Mucosa of descending colon (tissue), 3 donors: Measurements from ENCODE around the gene EXOC6B. TPM values are rescaled to one million over a fixed set of nuclear protein-coding genes. Genes with fewer than 3 reads are reported as not detected.

ENCODE experiments used
- ATAC-seq: fragments of 200-7000 bp; cut with Tn5 transposase; one replicate; pipeline ENCODE4 v1.9.1; 2020; ENCODE audit warnings: mild to moderate bottlenecking, moderate library complexity
- DNase-seq, 3 donors: peaks; one replicate each; pipeline ENCODE4 v3.0.0-alpha.2; 2020
- H3K36me3 ChIP-seq: fragments of 200-600 bp; one replicate; pipeline ENCODE4 v1.8.0; 2021; ENCODE audit warnings: low read depth, mild to moderate bottlenecking
- H3K4me1 ChIP-seq: fragments of 200-600 bp; one replicate; pipeline ENCODE4 v1.8.0; 2021; ENCODE audit warnings: low read depth, mild to moderate bottlenecking
- H3K4me3 ChIP-seq: fragments of 200-600 bp; one replicate; pipeline ENCODE4 v1.8.0; 2021; ENCODE audit warnings: mild to moderate bottlenecking
- H3K9me3 ChIP-seq: fragments of 200-600 bp; one replicate; pipeline ENCODE4 v1.8.0; 2021; ENCODE audit warnings: mild to moderate bottlenecking
- CTCF ChIP-seq: fragments of 200-600 bp; IDR thresholded peaks from one replicate; pipeline ENCODE4 v1.8.0; 2022; ENCODE audit warnings: antibody characterized with exemption, mild to moderate bottlenecking
- intact Hi-C, 2 donors: fragments of 100-400 bp; cut with DNase I in 1 of 2; cut with micrococcal nuclease in 1 of 2; formaldehyde crosslinking; loops; one replicate each; pipeline versions ENCODE4 v1.11.0 to v1.11.1; 2022; cut with DNase I, micrococcal nuclease
- total RNA-seq, 3 donors: library from RNA; stranded (reverse); fragmentation: NEBNext Ultra II Directional in 2 of 3; extraction: Animal tissue kit (Norgen Biotek cat#: 25700) in 2 of 3; gene quantifications; one replicate each; pipeline versions ENCODE4 v1.2.1 to v1.2.4, GENCODE V29; 2021 to 2023
- donor health status: DM: no; HTN: no; CAD: no; lungs with moderate emphysema.
- donor health status: DM: no; HTN: no; CAD: no.
- donor health status: DM: no; HTN: yes; CAD: no.

Gene EXOC6B
- total RNA-seq, 3 donors from 2014 or later = 19.4 to 52.4 (median 28.8) TPM

DNA sequence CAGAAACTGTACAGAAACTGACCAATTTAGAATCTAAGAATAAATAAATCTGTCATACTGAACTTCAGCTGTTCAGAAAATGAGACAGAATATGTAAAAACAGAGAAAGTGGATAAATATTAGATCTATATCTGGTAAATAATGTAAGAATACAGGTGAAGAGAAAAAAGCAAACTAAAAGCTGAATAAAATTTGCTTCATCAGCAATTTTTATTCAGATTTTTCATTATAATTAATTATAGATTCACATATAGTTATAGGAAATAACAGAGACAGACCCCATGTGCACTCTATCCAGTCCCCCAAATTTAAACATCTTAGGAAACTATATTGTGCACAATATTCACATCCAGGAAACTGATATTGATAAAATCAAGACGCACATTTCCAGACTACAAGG lies 299.2 kb downstream of the EXOC6B start:
- DNase-seq (no peak), ATAC-seq (no peak)
- no peak for TF ChIP-seq CTCF
- Histone ChIP-seq H3K36me3 (no peaks in the 10 kb centered on the region), H3K9me3 (no peaks in the 10 kb centered on the region), H3K4me3 (no peak overlapping the region), H3K4me1 (no peaks in the 10 kb centered on the region)
- intact Hi-C loops = no loop called here

DNA sequence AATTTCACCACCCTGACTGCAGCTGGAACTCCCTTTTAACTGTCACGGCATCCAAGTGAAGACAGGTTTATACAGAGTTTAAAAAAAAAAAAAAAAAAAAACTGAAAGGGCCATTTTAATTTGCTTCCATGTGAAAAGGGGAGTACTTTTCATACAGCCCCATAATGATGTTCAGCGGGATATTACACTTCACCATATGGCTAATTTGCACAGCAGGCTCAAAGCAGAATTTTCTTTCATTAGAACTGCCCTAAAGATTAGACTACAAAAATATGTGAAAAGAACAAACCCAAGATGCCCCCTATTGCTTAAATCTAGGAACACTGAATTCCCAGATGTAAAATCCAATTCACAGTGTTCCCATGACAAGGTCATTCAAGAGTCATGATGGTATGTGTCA lies 301.8 kb downstream of the EXOC6B start:
- intact Hi-C loops = no loop called here
- Histone ChIP-seq H3K9me3 (no peaks in the 10 kb centered on the region), H3K36me3 (no peaks in the 10 kb centered on the region), H3K4me1 (no peaks in the 10 kb centered on the region), H3K4me3 (no peak overlapping the region)
- ATAC-seq = no peak
- no peak for TF ChIP-seq CTCF
- no peak for DNase-seq

GRCh38 chr2:72515696-72516095 lies 310.1 kb downstream of the EXOC6B start:
- no peaks in the 10 kb centered on the region for H3K36me3 ChIP-seq
- intact Hi-C loops = no loop called here
- H3K9me3 ChIP-seq = no peaks in the 10 kb centered on the region
- H3K4me3 ChIP-seq = no peak overlapping the region
- H3K4me1 ChIP-seq = no peaks in the 10 kb centered on the region
- TF ChIP-seq CTCF = no peak
- DNase-seq (no peak), ATAC-seq (no peak)

DNA sequence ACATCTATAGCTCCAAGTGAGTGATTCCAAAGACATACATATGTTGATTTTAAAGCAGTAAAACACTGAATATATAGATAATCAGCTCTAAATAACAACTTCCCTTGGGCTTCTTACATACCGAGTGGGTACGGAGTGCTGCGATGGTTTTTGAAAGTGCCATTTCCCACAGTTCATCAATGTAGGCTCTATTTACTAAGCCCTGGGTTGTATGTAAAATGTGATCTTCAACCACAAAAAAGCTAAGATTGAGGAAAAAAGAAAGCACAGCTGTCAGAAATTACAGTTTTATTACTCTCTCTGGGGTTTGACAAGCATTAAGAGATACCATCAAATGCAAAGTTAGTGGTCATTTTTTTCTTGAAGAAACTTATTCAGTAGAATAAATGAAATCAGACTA lies 312.8 kb downstream of the EXOC6B start:
- ATAC-seq = no peak
- intact Hi-C loops = no loop called here

DNA sequence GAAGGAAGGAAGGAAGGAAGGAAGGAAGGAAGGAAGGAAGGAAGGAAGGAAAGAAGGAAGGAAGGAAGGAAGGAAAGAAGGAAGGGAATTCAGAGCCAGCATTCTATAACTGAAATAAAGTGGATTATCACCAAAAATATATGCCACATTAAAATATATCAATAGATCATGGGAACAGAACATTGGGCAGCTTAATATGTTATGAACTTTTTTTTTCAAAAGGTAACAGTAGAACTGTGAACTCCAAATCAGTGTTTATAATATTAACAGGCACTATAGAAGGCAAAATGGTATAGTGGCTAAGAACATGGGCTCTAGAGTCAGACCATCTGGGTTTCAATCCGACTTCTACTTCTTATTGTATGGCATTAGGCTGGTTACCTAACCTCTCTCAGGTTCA lies 313.5 kb downstream of the EXOC6B start:
- no peak for ATAC-seq
- TF ChIP-seq CTCF = no peak
- Histone ChIP-seq H3K4me3 (no peak overlapping the region), H3K36me3 (no peaks in the 10 kb centered on the region), H3K4me1 (no peaks in the 10 kb centered on the region), H3K9me3 (no peaks in the 10 kb centered on the region)
- intact Hi-C loops = no loop called here
- DNase-seq = no peak

More for the DNA sequence above, 312.8 kb downstream of the EXOC6B start:
- DNase-seq = no peak
- Histone ChIP-seq H3K4me3 (no peak overlapping the region), H3K4me1 (no peaks in the 10 kb centered on the region), H3K9me3 (no peaks in the 10 kb centered on the region), H3K36me3 (no peaks in the 10 kb centered on the region)
- no peak for TF ChIP-seq CTCF

GRCh38 chr2:72511906-72512305 lies 313.9 kb downstream of the EXOC6B start:
- ATAC-seq (no peak), DNase-seq (no peak)
- H3K4me1 ChIP-seq = no peaks in the 10 kb centered on the region
- no peaks in the 10 kb centered on the region for H3K36me3 ChIP-seq
- H3K4me3 ChIP-seq = no peak overlapping the region
- intact Hi-C loops = no loop called here
- no peaks in the 10 kb centered on the region for H3K9me3 ChIP-seq
- TF ChIP-seq CTCF = no peak
